OCI-LY1 (cell line): ENCODE measurements around the gene ANLN.

Experiments
- EZH2 ChIP-seq: fragments of 200-600 bp; sonication (generic), shearing (Covaris generic); IDR thresholded peaks from 2 replicates; pipeline ENCODE4 v1.8.0; 2017; ENCODE audit warnings: borderline replicate concordance, mixed run types, mild to moderate bottlenecking, antibody characterized with exemption, low read length, moderate library complexity, mixed read lengths
- TF ChIP-seq, protein P1 (sequence below): fragments of 200-600 bp; sonication (generic), shearing (Covaris generic); IDR thresholded peaks from 2 replicates; pipeline ENCODE4 v1.5.1; 2017; ENCODE audit warnings: mild to moderate bottlenecking, antibody characterized with exemption, low read length, moderate library complexity, mixed read lengths

DNA sequence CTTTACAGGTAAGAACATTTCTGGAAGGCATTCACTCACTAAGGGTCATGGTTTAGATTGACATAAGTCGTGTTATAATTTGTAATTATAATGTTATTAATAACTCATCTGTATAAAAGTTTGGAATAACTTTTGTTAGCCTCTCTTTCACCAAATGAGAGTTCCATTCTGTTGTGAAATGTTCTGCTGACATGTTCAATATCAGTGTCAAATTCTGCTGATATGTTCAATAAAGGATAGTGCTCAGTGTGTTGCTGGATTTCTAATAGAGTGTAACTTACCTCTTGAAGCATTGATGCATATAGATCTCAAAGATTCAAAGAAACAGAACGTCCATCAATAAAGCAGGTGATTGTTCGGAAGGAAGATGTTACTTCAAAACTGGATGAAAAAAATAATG lies 30.6 kb downstream of the ANLN start:
- TF ChIP-seq, protein P1, sequence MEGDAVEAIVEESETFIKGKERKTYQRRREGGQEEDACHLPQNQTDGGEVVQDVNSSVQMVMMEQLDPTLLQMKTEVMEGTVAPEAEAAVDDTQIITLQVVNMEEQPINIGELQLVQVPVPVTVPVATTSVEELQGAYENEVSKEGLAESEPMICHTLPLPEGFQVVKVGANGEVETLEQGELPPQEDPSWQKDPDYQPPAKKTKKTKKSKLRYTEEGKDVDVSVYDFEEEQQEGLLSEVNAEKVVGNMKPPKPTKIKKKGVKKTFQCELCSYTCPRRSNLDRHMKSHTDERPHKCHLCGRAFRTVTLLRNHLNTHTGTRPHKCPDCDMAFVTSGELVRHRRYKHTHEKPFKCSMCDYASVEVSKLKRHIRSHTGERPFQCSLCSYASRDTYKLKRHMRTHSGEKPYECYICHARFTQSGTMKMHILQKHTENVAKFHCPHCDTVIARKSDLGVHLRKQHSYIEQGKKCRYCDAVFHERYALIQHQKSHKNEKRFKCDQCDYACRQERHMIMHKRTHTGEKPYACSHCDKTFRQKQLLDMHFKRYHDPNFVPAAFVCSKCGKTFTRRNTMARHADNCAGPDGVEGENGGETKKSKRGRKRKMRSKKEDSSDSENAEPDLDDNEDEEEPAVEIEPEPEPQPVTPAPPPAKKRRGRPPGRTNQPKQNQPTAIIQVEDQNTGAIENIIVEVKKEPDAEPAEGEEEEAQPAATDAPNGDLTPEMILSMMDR, result no peak
- TF ChIP-seq EZH2, result no peak
